GM19193 (cell line): ENCODE measurements around the gene IBA57.

Source experiments
- POLR2A ChIP-seq: IDR thresholded peaks from 4 replicates; pipeline ENCODE4 v1.6.1; 2011; ENCODE audit not compliant: insufficient read depth, insufficient read length; ENCODE audit errors: extremely low read depth

IBA57 gene

GRCh38 chr1:228214921-228215662 is 49.5 kb downstream of the IBA57 start:
- no peak for TF ChIP-seq POLR2A

GRCh38 chr1:228215663-228216116 is 50.1 kb downstream of the IBA57 start:
- no peak for TF ChIP-seq POLR2A

- no peak for TF ChIP-seq POLR2A
Measured at GRCh38 chr1:228216371-228217320, 51.0 kb downstream of the IBA57 start.

DNA sequence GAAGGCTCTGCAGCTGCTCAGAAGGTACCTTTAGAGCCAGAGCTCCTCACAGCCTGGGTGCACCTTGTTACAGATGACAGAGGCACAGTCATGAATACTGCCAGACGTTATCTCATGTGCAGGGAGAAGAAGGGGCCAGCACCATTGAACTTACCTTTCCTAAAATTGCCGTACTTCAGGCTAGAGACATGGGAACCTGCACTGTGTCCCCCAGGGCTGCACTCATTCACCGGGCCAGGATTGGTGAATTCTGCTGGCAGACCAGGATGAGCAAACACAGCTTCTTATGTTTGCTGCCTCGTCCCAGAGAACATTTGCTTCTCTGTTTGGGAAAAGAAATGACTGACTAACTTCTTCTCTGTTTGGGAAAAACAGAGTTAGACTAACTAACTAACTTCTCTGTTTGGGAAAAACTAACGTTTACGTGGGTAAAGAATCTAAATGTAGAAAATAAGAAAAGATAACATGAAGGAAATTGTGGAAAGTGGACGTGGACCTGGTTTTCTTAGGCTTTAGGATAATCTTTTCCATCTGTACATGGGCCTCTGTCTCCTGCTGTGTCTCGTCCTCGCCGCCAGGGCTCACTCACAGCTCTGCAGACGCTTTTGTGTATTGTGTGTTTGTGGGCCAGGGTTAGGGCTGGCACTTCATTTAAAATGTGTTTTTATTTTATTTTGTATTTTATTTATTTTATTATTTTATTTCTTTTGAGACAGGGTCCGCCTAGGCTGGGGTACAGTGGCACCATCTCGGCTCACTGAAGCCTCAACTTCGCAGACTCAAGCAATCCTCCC is 52.1 kb downstream of the IBA57 start:
- no peak for TF ChIP-seq POLR2A

GRCh38 chr1:228218513-228219244 is 53.1 kb downstream of the IBA57 start:
- no peak for TF ChIP-seq POLR2A

DNA sequence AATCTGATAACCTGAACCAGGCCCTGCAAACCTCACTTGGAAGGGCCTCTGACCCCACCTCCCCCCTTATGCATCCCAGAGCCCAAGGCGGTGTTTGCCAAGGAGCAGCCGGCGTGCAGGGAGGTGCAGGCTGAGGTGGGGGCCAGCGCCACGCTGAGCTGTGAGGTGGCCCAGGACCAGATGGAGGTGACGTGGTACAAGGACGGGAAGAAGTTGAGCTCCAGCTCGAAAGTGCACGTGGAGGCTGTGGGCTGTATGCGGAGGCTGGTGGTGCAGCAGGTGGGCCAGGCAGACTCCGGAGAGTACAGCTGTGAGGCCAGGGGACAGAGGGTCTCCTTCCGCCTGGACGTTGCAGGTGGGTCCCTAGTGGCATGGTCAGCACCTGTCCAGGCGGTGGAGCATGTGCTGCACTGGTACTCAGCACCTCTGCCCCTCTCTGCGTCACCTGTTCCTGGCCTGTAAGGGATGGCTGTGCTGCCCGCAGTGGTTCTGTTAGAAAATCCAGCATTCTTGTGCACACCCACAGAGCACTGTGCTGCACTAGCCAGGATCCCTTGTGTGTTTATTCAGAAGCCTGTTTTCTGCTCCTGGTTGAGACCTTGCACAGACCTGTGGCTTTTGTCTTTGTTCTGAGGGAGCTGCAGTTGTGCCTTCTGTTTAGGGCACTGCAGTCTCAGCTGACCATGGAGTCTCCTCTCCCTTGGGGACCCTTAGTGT is 53.8 kb downstream of the IBA57 start:
- no peak for TF ChIP-seq POLR2A

- no peak for TF ChIP-seq POLR2A
Measured at GRCh38 chr1:228219962-228220780, 54.6 kb downstream of the IBA57 start.

DNA sequence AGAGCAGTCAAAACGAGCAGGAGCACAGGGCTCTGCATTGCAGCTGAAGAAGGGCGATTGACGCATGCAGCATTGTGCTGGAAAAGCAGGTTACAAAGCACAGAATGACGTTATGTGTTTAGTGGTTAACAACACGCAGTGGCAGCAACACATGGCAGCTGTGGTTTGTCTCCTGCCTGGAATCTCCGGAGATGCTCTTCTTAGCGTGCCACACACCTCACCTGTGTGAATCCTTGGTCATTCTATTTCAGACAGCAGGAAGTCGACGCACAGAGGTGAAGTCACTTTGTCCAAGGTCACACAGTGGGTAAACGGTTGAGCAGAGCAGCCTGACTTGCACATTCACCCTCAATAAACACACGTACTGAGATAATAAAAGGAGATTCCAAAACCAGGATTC is 56.9 kb downstream of the IBA57 start:
- TF ChIP-seq POLR2A = no peak

DNA sequence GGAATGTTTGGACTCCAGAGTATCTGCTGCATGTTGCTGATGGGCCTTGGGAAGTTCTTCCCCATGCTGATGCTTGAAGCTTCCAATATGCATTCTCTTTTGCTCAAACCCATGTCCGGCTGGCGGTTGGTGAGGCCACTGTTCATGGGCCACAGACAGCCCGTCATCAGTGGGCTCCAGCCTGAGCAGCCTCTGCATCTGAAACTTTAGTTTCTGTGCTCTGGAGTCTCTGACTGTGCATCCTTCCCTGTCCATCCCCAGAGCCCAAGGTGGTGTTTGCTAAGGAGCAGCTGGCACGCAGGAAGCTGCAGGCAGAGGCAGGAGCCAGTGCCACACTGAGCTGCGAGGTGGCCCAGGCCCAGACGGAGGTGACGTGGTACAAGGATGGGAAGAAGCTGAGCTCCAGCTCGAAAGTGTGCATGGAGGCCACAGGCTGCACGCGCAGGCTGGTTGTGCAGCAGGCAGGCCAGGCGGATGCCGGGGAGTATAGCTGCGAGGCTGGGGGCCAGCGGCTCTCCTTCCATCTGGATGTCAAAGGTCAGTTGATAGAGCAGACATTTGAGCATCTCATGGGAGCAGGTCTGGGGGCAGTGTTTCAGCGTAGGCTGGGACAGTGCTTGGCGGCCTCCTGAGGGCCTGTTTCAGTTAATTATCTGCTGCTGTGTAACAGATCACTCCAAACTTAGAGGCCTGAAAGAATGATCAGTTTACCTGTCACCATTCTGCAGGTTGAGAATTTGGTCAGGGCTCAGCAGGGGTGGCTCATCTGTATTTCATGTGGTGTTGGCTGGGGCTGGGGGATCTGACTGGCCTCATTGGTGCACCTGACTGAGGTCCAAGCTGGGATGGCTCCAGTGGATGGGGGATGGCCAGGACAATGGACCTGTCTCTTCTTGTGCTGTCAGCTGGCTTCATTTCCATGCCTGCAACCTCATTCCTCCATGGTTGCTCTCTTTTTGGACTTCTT is 58.9 kb downstream of the IBA57 start:
- no peak for TF ChIP-seq POLR2A

- no peak for TF ChIP-seq POLR2A
Measured at GRCh38 chr1:228225165-228225710, 59.6 kb downstream of the IBA57 start.

GRCh38 chr1:228225740-228226139 is 60.1 kb downstream of the IBA57 start:
- TF ChIP-seq POLR2A = no peak
